HG02870 (cell line): ENCODE results near the gene OXCT1.
"Not testable (repeated sequence)": the region's sequence is repeated elsewhere in the genome, so short reads cannot be mapped to it uniquely, and the experiment has no call there.

Experiments
- ATAC-seq: cut with Tn5 transposase; IDR thresholded peaks from one replicate; pipeline ENCODE4 v1.9.1; 2021; ENCODE audit warnings: mild to moderate bottlenecking, moderate library complexity; ENCODE audit not compliant: unreplicated experiment

The OXCT1 gene

GRCh38 chr5:41778410-41778809, 91.8 kb downstream of the OXCT1 start:
- no peak for ATAC-seq

DNA sequence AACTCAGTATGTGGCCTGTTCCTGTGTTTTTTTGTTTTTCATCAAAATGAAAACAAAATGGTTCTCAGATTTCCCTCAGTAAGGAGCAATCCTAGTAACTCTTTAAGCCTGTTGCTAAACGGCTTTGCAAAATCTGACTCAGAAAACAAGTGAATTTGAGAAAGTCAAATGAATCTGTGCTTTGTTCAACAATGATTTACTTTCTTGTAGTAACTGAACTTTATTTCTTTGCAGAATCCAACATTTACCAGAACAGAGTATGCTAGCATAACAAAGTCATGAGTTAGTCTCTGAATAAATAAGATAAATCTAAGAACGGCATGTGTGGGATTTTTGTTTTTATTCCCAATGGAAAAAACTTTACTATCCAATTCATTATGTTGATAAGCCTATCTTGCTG, 93.8 kb downstream of the OXCT1 start:
- ATAC-seq = no peak

DNA sequence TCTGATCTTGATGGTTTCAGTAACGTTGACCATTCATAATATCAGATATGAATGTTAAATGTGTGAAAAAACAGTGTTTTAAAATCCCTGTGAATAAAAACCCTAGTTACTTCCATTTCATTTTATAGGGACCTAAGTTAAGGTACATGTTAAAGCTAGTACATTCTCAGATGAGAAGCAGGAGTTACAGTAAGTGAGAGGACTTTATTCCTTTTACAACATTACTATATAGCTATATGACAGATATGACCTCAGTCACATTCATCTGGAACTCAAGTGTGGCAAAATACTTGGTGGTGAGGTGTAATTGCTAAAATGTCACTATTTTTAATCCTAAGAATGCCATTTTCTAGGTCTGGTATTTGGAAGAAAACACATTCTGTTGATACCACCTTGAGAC, 96.4 kb downstream of the OXCT1 start:
- no peak for ATAC-seq

GRCh38 chr5:41772785-41773442, 97.3 kb downstream of the OXCT1 start:
- ATAC-seq = no peak

- no peak for ATAC-seq
Observed at GRCh38 chr5:41772056-41772455, 98.2 kb downstream of the OXCT1 start.

- ATAC-seq = peak; percentile 95
Observed at GRCh38 chr5:41770799-41771198, 99.4 kb downstream of the OXCT1 start.

GRCh38 chr5:41768692-41769091, 101.5 kb downstream of the OXCT1 start:
- ATAC-seq = no peak

DNA sequence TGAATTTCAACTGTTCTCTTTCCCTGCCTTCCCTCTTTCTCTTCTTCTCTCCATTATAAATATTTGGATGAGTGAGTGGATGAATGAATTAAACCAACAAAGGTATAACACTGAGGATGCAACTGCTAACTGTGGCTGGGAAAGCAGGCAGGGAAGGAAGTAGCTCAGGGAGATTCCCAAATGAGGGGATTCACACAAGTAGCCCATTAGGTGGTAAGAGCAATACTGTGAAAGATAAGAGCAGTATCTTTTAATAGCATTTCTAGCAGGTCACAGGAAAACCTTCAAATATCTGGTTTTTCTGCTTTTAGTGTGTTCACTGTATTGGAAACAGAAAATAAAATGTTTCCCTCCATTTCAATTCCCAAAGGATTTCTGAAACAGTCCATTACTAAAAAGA, 105.6 kb downstream of the OXCT1 start:
- ATAC-seq = no peak

DNA sequence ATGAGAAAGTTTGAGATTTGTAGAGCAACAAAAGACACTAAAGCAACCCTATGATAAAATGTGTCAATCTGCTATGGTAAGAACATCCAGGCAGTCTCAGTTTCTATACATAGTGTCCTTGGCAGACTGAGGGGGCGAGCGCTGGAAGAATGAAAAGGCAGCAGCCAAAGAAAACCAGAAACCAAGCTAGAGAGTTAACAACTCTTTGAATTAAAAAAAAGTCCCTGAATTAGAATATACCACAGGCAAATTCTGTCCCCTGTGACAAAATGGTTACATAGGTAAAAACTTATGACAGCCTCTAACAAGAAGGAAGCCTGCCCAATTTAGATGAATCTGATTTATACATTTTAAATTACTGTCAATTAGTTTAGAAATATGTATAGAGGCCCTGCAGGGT, 106.7 kb downstream of the OXCT1 start:
- ATAC-seq = no peak

GRCh38 chr5:41763081-41763480, 107.1 kb downstream of the OXCT1 start:
- no peak for ATAC-seq

DNA sequence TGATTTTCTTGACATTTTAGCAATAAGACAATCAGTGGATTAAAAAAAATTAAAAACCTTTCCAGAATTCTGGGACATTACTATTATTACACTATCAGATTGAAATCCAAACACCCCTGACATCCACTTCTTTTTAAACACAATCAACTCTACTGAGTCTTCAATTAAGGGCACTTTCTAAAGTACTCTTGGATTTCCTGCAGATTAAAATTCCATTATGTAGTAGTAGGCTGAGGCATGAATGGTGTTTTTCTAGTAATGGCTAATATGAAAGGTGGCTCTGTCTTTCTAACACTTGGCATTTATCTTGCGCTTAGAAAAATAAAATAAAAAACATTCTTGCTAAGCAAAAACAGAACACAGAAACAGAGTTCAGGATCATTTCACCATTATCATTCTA, 107.8 kb downstream of the OXCT1 start:
- no peak for ATAC-seq

GRCh38 chr5:41761663-41762062, 108.6 kb downstream of the OXCT1 start:
- ATAC-seq = no peak

GRCh38 chr5:41755705-41756104, 114.5 kb downstream of the OXCT1 start:
- no peak for ATAC-seq

GRCh38 chr5:41754857-41755256, 115.4 kb downstream of the OXCT1 start:
- ATAC-seq = no peak

- no peak for ATAC-seq
Observed at GRCh38 chr5:41751867-41752266, 118.4 kb downstream of the OXCT1 start.

- ATAC-seq = peak; percentile 100
Observed at GRCh38 chr5:41748631-41749030, 121.6 kb downstream of the OXCT1 start.

DNA sequence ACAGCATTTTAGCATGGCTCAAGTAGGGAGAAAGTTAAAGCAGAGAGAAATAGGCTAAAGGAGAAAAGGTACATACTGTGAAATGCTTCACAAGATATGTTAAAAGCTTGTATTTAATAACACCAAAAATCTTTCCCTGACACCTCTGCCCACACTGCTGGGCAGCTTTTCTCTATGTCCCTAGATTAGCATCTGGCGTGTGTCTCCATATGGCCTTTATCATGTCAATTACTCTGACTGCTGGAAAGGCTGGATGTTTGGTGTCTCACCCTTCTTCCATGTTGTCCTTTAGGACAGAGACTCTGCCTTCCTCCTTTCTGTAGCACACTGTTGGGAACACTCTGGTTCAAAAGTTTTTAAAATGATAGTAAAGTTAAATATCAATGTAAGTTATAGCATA, 122.5 kb downstream of the OXCT1 start:
- ATAC-seq = no peak

GRCh38 chr5:41747301-41747700, 122.9 kb downstream of the OXCT1 start:
- ATAC-seq = no peak

- ATAC-seq = not testable (repeated sequence)
Observed at GRCh38 chr5:41742608-41743007, 127.6 kb downstream of the OXCT1 start.

DNA sequence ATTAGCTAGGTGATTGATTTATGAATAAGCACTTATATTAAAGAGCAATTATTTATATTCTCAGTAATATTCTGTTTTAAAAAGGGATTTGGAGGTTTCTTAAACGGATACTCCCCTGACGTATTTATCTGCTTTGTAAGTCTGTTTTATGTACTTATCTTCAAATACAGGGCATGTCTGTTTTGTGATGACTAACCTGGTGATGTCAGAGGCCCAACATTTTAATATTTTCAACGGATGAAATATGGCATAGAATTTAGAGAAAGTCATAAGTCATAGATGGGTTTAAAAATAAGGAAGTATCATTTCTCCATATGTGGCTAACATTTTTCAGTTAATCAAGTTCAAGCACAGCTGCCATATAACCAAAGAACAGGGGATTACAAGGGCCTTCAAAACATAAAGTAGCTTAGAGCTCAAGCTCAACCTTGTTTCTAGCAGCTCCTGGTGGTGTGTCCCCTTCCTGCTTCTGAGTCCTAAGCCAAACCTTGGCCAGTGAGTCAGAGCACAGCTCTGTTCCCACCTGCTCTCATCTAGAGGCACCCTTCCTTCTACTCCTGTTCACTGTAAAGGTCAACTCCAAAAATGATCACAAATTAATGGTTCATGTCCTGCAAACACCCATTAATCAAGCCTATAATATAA, 131.4 kb downstream of the OXCT1 start:
- ATAC-seq = no peak

- no peak for ATAC-seq
Observed at GRCh38 chr5:41736641-41737040, 133.6 kb downstream of the OXCT1 start.

- ATAC-seq = peak; percentile 57
Observed at GRCh38 chr5:41735213-41735612, 135.0 kb downstream of the OXCT1 start.

DNA sequence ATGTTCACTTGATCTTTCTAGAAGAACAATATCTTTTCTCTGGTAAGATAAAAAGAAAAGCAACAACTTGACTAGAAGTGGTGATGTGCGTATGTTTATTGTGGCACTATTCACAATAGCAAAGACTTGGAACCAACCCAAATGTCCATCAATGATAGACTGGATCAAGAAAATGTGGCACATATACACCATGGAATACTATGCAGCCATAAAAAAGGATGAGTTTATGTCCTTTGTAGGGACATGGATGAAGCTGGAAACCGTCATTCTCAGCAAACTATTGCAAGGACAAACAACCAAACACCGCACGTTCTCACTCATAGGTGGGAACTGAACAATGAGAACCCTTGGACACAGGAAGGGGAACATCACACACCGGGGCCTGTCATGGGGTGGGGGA, 140.8 kb downstream of the OXCT1 start:
- ATAC-seq = not testable (repeated sequence)
